Measurements from ENCODE around the gene EFTUD2.

GRCh38 chr17:44930667-44931066, 31.4 kb upstream of the EFTUD2 start:
- TF ChIP-seq, protein P1, sequence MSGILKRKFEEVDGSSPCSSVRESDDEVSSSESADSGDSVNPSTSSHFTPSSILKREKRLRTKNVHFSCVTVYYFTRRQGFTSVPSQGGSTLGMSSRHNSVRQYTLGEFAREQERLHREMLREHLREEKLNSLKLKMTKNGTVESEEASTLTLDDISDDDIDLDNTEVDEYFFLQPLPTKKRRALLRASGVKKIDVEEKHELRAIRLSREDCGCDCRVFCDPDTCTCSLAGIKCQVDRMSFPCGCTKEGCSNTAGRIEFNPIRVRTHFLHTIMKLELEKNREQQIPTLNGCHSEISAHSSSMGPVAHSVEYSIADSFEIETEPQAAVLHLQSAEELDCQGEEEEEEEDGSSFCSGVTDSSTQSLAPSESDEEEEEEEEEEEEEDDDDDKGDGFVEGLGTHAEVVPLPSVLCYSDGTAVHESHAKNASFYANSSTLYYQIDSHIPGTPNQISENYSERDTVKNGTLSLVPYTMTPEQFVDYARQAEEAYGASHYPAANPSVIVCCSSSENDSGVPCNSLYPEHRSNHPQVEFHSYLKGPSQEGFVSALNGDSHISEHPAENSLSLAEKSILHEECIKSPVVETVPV (CRISPR knock-in tag; IDR thresholded peaks at IDR 0.05), result no peak
- no peak for TF ChIP-seq ZFP3 (CRISPR knock-in tag; IDR thresholded peaks at IDR 0.05)
- TF ChIP-seq SNAI2 (CRISPR knock-in tag; IDR thresholded peaks at IDR 0.05), result no peak
- no peak for TF ChIP-seq TOX (CRISPR knock-in tag; IDR thresholded peaks at IDR 0.05; ENCODE audit: borderline replicate concordance)
- no peak for TF ChIP-seq ZC3H10 (CRISPR knock-in tag; IDR thresholded peaks at IDR 0.05)
- TF ChIP-seq RARB (CRISPR knock-in tag; IDR thresholded peaks at IDR 0.05), result no peak

All from SK-N-SH treated with all-trans-retinoic acid at 6 μM for 48 hours (cell line).